ENCODE results near the gene TMEM267.
"Not testable (repeated sequence)": the region's sequence is repeated elsewhere in the genome, so short reads cannot be mapped to it uniquely, and the experiment has no call there.

The TMEM267 gene

GRCh38 chr5:43483298-43484105 lies at the start of gene TMEM267:
Gene TMEM267, minus strand, starts transcription at chr5:43483865. Its CDS starts 29,896 bp downstream, at chr5:43453969.
- intact Hi-C loops (cut with DNase I) = loop anchor here (5.0 to 10.0 kb wide), 2 partner anchors 74 to 169 kb away; partner anchors contain the start of genes HMGCS1 and PAIP1
- peak; percentile 79 to 97 (median 92) for DNase-seq

GRCh38 chr5:43530648-43531047 lies 47.0 kb upstream of the TMEM267 start:
- no peak for DNase-seq
- intact Hi-C loops (cut with DNase I) = no loop called here

GRCh38 chr5:43523662-43524072 lies 40.0 kb upstream of the TMEM267 start:
- no peak for DNase-seq
- intact Hi-C loops (cut with DNase I) = no loop called here

GRCh38 chr5:43520615-43521014 lies 37.0 kb upstream of the TMEM267 start:
- DNase-seq = no peak
- intact Hi-C loops (cut with DNase I) = no loop called here

- intact Hi-C loops (cut with DNase I) = no loop called here
- peak in 2 of 42 donors; percentile 1 to 4 for DNase-seq
Observed at GRCh38 chr5:43515678-43516048, 32.0 kb upstream of the TMEM267 start.

- peak; percentile 89 to 98 (median 96) for DNase-seq
- intact Hi-C loops (cut with DNase I) = no loop called here
Observed at GRCh38 chr5:43514816-43515677, 31.4 kb upstream of the TMEM267 start, which contains the start of gene C5orf34. Gene C5orf34, minus strand, starts transcription at chr5:43515148. Its CDS starts 5,809 bp downstream, at chr5:43509339.

GRCh38 chr5:43514471-43514815 lies 30.8 kb upstream of the TMEM267 start:
- peak in 6 of 42 donors; percentile 1 to 32 (median 12) for DNase-seq
- intact Hi-C loops (cut with DNase I) = no loop called here

- intact Hi-C loops (cut with DNase I) = no loop called here
- DNase-seq = no peak
Observed at GRCh38 chr5:43514025-43514424, 30.4 kb upstream of the TMEM267 start.

GRCh38 chr5:43511062-43511461 lies 27.4 kb upstream of the TMEM267 start:
- intact Hi-C loops (cut with DNase I); DNase-seq: not testable (repeated sequence)

- DNase-seq = no peak
- intact Hi-C loops (cut with DNase I) = no loop called here
Observed at GRCh38 chr5:43498581-43498980, 14.9 kb upstream of the TMEM267 start.

- no peak for DNase-seq
- intact Hi-C loops (cut with DNase I) = no loop called here
Observed at GRCh38 chr5:43497311-43498104, 13.8 kb upstream of the TMEM267 start.

GRCh38 chr5:43491326-43491725 lies 7.7 kb upstream of the TMEM267 start:
- intact Hi-C loops (cut with DNase I) = no loop called here
- DNase-seq = no peak

GRCh38 chr5:43486353-43486752 lies 2.7 kb upstream of the TMEM267 start:
- DNase-seq = no peak
- intact Hi-C loops (cut with DNase I) = loop anchor here (10.0 kb wide), 1 partner anchor 172 kb away; the partner anchor contains the start of gene HMGCS1

- no peak for DNase-seq
- intact Hi-C loops (cut with DNase I) = loop anchor here (10.0 kb wide), 1 partner anchor 171 kb away; the partner anchor contains the start of gene HMGCS1
Observed at GRCh38 chr5:43485406-43485805, 1.7 kb upstream of the TMEM267 start.

GRCh38 chr5:43484106-43484849 lies 613 bp upstream of the TMEM267 start:
- DNase-seq = peak; percentile 67 to 93 (median 84)
- intact Hi-C loops (cut with DNase I) = loop anchor here (5.0 to 10.0 kb wide), 2 partner anchors 73 to 169 kb away; partner anchors contain the start of genes HMGCS1 and PAIP1

- intact Hi-C loops (cut with DNase I) = loop anchor here (5.0 to 10.0 kb wide), 2 partner anchors 75 to 168 kb away; partner anchors contain the start of genes HMGCS1 and PAIP1
- no peak for DNase-seq
Observed at GRCh38 chr5:43482490-43483297, 971 bp downstream of the TMEM267 start.

GRCh38 chr5:43469671-43470391 lies 13.8 kb downstream of the TMEM267 start:
- DNase-seq = no peak
- intact Hi-C loops (cut with DNase I) = no loop called here

Measured in head of caudate nucleus (tissue), 42 donors.